Dedifferentiated amniotic fluid mesenchymal stem cell (primary cell): ENCODE data around the gene MLIP.
A peak's percentile ranks its signal among the peaks of the same experiment; 100 is the strongest.

Source experiments
- DNase-seq: peaks from one replicate; pipeline ENCODE4 v3.0.0-alpha.2; 2016; ENCODE audit errors: extremely low spot score

MLIP gene

DNA sequence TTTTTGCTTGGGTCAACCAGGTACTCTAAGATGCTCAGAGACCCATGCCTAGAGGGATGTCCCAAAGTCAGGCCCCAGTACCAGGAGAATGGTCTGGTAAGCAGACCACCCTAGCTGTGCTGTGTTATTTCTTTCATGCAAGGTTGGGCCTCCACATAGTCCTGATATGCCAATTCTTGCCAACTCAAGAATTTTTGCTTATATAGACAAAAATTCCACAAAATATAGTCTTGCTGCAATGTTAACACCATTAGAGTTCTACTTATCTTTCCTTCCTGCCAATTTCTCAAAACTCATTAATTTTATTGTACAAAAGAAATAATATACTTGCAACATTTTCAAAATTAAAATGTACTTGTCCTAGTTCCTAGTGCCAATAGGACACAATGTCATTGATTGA lies 163.1 kb downstream of the MLIP start:
- DNase-seq = no peak

DNA sequence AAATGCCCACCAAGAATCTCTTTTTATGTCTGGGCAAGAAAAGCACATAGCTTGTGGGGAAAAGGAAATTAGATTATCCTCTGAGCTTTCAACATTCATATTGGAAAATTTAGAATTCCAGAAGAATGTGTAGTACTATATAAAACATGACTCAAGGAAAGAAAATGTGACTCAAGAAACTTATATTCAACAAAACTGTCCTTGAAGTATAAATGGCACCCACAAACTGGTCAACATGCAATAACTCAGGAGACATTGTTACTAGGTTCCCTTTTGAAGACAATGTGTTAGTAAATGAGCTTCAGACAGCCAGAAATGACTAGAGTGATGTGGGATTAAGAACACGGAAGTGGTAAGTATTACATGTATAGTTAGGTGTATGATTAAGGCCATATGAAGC lies 170.9 kb downstream of the MLIP start:
- DNase-seq = peak; percentile 81

DNA sequence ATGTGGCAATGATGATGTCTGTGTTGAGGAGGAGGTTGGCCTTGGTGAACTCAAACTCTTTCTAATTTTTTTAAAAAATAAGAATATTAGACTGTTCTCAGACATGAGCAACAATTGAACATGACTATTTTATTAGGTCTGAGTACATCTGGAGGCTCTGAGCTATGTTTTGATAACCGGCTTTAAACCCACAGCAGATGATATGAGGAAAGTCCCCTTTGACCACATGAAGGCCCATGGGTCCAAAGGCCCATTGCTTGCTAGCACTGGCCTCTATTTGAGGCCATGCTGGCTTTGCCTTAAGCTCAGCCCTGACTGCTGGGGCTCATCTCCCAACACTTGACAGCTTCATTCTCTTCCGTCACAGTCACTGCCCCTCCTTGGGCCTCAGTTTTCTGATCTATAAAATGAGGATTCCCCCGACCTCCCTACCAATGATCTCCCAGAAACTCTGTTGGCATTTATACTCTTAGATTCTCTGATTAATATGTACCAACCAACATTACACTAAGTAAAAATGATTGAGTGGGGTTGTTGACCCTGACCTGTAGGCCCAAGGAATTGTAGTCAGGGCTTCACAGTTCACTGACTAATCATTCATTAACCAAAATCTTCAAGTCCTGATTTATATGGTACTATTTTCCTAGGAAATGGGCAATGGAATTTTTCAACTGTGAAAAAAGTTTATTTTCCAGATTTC lies 173.1 kb downstream of the MLIP start:
- DNase-seq = no peak

DNA sequence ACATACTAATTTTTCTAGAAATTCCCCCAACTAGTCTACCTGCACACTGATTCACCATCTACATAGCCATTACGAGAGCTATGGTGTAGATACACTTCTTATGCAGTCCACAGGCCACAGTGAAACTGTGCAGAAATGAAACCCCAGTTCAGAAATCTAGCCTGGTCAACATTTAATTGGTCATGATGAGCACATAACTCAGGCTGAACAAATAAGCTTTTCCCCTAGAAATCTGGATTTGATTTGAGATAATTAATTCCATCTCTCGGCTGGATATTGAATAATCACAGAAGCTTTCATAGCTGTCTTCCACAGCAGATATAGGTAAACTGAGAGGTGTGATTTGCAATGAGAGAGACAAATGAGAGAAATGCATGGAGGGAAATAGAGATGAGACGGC lies 174.4 kb downstream of the MLIP start:
- DNase-seq = no peak

DNA sequence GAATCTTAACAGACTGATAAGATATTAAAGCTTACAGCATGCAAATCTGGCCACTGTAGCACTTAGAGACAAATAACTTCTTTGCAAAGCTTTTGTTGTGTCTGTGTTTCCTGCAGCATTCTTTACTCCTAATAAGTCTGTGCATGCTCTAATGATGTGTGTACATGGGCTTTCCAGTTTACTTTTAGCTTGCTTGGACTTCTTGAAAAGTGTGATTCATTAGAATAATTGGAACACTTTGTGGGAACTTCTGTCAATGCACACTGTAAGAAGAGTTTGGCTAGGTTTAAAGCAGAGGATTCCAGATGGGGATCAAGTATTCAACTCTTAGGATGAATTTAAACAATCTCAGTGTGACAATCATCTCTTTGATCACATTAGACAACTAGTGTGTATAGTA lies 174.9 kb downstream of the MLIP start:
- no peak for DNase-seq

DNA sequence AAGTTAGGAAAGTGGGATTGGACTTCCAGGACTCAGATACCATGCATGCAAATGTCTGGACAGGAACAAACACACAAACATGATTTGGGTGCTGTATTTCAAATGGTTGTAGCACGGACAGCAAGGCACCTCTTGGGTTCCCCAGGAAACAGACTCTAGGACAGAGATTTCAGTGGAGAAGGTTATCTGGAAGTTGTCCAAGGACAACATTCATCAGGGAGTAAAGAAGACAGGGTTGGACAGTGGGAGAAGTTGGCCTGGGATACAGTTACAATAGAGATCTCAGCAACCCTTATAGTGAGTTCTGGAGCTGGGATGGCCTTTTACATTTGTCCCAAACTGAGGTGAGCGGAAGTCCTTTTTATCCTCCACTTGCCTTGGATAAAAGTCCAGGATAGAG lies 177.2 kb downstream of the MLIP start:
- DNase-seq = no peak

DNA sequence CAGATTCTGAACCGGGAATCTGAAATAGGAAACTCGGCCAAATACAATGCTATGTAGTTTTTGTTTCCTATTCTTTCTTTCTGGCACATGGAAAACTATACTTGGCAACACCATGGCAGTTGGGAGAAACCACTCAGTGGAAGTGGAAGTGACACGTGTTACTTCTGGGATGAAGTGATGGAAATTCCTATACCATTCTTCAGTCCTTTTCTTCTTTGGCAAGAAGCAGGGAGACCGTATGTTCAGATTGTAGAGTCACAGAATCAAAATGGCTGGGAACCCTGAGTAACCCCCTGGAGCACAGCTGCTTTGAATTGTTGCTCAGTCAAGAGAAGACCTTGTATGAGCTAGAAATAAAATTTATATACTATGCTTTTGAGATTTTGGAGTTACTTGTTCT lies 178.2 kb downstream of the MLIP start:
- DNase-seq = no peak

DNA sequence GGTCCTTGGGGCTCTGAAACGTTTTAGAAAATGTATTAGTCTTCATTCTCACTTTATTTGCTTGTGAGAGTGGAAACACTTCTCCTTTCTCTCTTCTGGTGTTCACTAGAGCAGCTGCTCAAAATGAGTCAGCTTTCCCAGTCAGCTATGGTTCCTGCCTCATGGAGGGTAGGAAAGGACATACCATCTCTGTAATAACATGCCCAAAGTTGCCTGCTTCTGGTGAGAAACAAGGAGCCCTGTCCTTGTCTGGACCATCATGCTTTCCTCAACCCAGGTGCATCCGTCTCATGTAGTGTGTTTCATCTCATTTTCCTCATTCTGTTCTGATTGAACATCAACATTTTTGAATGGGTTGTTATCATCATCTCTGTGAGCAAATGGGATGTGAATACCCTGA lies 179.9 kb downstream of the MLIP start:
- peak; percentile 58 for DNase-seq

DNA sequence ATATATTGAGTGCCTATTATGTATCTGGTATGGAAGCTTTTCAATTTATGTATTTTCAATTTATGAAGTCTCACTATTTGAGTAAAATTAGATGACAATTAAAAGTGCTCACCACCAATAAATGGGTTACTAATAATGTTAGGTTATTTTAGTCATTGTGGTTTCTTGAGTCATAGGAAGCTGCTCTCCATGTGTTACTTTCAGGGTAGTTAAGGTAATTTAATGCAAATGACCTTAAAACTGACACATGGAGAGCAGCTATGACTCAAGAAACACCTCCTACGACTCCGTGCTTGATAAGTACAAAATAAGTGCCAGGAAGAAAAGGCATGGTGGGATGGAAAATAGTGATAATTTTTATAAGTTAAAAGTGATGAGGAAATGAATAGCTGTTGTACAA lies 180.5 kb downstream of the MLIP start:
- no peak for DNase-seq

DNA sequence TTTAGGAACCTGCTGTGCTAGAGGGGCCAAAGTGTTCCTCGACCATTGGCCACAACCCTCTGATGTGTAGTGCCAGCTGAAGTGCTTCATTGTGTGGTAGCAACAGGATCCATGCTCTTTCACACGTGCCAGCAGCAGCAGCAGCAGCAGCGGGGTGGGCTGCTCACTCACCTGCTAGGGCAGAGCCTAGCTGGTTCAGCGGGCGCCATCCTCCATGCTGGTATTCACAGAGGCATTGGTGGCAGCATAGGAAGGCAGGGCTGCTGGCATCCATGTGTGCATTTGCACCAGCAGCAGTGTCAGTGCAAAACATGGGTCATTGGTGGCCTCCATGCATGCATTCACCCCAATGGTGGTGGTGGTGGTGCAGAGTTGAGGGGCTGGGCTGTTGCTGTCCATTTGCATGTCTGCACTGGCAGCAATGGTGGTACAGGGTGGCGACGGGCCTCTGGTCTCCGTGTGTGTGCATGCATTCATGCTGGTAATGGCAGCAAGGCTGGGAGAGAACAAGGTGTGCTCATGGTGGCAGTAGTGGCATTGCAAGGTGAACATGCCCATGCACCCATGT lies 183.8 kb downstream of the MLIP start:
- DNase-seq = no peak

DNA sequence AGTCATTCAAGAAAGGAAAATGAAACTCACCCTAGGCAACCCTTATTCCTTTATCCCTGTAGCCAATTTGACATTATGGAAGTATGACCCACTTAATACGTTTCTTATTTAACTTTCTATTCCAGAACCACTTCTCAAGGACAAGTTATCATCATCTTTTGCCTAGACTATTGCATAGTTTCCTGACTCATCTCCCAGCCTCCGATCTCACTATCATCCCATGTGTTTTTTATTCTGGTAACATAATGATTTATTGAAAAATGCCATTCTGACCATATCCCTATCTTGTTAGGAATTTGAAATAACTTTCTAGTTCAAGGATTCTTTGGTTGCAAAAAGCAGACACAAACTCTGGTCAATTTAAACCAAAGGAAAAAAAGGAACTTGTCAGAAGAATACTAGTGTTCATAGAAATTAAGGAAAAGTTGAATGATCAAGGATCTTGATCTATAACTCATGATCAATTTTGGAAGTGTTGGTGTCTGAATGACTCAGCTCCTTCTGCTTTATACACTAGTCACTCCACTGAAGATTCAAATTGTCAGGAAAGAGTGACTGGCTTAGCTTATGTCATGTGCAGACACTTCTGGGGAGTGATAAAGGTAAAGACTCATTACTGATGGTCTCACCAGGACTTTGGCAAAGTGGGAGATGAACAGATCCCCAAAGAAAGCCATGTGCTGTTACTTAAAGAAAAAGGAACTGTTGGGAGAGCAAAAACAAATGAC lies 188.5 kb downstream of the MLIP start:
- peak; percentile 26 for DNase-seq

DNA sequence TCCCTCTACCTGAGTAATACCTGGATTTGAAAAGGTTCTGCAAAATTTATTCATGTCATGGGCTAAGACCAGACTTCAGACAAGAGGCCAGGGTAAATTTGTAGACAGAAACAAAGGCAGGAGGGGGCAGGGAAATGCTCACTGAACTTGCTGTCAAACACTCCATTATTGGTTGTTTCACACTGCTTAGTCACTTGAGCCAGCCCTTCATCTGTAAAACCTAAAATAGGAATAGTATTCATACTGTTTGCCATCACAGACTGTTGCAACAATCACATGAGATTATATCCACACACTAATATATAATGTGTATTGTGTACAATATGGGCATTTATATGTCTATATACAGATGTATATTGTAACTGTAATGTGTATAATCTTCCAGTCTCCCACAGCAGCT lies 190.5 kb downstream of the MLIP start:
- DNase-seq = no peak

DNA sequence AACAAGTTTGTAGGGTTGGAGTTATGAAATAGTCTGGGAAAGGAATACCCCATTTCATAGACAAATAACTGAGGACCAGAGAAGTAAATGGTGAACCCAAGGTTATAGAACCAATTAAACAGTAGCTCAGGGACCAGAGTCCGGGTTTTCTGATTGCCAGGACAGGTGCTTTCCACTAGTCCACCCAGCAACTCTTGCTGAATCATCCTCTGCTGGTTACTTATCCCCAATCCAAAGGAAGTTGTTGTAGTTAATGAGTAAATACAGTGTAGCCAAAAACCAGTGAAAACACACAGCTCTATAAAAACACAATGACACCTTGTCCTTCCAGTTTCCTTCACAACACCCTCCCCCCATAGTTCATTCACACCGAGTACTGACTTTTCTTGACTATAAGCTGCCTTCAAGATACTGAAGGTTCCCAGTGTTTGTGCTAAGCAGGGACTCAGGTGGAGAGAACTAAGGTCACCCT lies 196.2 kb downstream of the MLIP start:
- DNase-seq = no peak

DNA sequence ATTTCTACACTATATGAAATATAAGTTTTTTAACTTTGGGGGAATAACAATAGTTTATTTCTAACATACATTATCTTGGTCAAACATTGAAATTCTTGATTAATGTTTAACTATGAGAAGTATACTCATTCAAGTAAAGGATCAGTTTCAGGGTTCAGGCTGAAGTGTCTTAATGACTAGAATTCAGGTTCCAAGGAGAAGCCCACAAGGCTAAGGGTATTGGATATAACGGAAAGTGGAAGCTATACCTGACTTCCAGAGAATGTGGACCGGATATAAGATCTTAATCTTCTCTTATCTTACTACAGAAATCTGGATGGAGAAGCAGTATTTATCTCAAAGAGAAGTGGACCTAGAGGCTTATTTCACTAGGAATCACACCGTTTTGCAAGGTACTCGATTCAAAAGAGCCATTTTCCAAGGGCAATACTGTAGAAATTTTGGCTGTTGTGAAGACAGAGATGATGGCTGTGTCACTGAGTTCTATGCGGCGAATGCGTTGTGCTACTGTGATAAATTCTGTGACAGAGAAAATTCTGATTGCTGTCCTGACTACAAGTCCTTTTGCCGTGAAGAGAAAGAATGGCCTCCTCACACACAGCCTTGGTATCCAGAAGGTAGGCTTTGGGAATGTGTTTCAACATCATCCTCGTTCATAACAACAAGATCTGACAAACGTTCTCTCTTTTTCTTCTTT lies 197.2 kb downstream of the MLIP start, which contains the start of gene TINAG:
Gene TINAG (plus strand): TSS at position 153 of the 697 bp plus-strand sequence. CDS start 110 bp downstream, at position 263.
- DNase-seq = no peak

DNA sequence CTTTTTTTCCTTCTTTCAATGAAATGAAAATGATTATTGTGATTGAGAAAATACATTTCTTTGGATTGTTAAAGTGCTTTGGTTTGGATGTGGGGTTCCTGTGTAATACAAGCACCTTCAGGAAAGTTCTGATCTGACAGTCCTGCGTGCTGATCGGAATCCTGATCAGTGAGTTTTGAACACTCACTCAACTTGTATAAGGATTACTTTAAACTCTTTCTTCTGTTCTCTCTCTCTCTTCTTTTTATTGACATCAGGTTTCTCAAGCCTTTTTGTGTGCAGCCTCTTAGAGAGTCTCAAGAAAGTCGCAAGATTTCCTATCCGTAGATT lies 197.7 kb downstream of the MLIP start:
- no peak for DNase-seq

DNA sequence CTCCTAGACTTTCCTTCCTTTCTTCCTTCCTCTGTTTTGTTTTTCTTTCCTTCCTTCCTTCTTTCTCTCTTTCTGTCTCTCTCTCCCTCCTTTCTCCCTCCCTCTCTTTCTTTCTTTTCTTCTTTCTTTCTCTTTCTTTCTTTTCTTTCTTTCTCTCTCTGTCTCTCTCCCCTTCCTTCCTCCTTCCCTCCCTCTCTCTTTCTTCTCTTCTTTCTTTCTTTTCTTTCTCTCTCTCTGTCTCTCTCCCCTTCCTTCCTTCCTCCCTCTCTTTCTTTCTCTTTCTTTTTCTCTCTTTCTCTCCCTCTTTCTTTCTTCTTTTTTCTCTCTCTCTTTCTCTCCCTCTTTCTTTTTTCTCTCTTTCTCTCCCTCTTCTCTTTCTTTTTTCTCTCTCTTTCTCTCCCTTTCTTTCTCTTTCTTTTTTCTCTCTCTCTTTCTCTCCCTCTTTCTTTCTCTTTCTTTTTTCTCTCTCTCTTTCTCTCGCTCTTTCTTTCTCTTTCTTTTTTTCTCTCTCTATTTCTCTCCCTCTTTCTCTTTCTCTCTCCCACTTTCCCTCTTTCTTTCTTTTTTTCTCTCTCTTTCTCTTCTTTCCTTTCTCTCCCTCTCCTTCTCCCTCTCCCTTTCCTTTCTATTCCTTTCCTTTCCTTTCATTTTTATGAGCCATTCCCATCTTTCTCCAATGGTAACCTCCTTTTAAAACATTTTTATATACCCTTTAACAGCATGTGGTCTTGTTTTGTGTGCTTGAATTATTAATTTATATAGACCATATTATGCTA lies 199.3 kb downstream of the MLIP start:
- DNase-seq = no peak

DNA sequence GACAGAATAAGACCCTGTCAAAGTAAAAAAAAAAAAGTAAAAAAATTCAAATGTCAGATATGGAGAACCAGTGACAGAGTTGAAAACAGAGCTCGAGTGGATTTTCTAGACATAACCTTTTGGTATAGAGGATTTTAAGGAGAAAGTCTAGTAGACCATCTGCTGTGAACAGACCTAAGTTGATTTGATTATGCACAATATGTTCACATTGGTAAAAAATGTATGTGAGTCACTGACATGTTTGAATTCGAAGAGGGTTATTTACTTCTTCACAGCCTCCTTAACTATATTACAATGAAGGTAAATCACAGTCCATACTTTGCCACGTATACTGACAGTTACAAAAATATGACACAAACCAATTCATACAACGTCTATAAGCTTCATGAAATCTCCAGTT lies 204.4 kb downstream of the MLIP start:
- DNase-seq = no peak
